Loucy (cell line): ENCODE data around the gene PIKFYVE.
"Not testable (repeated sequence)": the region's sequence is repeated elsewhere in the genome, so short reads cannot be mapped to it uniquely, and the experiment has no call there.

Experiments used
- H2AFZ ChIP-seq: fragments of 200-600 bp; sonication (generic); 2 replicates; pipeline ENCODE4 v1.6.0; 2016; ENCODE audit warnings: antibody characterized with exemption, mild to moderate bottlenecking, low read length, moderate library complexity
- H3F3A ChIP-seq: fragments of 200-600 bp; 2 replicates; pipeline ENCODE4 v1.6.0; 2016; ENCODE audit warnings: antibody characterized with exemption, low read depth, mild to moderate bottlenecking
- H3K27me3 ChIP-seq: fragments of 200-600 bp; sonication (generic); 2 replicates; pipeline ENCODE4 v1.6.1; 2014; ENCODE audit warnings: low read length, mild to moderate bottlenecking; ENCODE audit not compliant: insufficient read depth, poor library complexity, severe bottlenecking
- H3K36me3 ChIP-seq: fragments of 200-600 bp; sonication (generic); 2 replicates; pipeline ENCODE4 v1.6.1; 2016; ENCODE audit warnings: low read length; ENCODE audit not compliant: insufficient read depth
- H3K4me1 ChIP-seq: fragments of 200-600 bp; sonication (generic); 2 replicates; pipeline ENCODE4 v1.5.1; 2014; ENCODE audit warnings: low read length, mild to moderate bottlenecking; ENCODE audit not compliant: insufficient read depth, poor library complexity, severe bottlenecking
- H3K4me2 ChIP-seq: fragments of 200-600 bp; sonication (generic); 2 replicates; pipeline ENCODE4 v1.6.0; 2014; ENCODE audit warnings: antibody characterized with exemption, low read length, low read depth, mild to moderate bottlenecking; ENCODE audit not compliant: poor library complexity, severe bottlenecking
- H3K4me3 ChIP-seq: fragments of 200-600 bp; sonication (generic); 2 replicates; pipeline ENCODE4 v1.5.1; 2014; ENCODE audit warnings: low read length, mild to moderate bottlenecking, mixed read lengths; ENCODE audit not compliant: poor library complexity, severe bottlenecking
- H3K79me2 ChIP-seq: fragments of 200-600 bp; sonication (generic); 2 replicates; pipeline ENCODE4 v1.6.1; 2014; ENCODE audit warnings: low read length; ENCODE audit not compliant: insufficient read depth
- H3K9ac ChIP-seq: fragments of 200-600 bp; sonication (generic); 2 replicates; pipeline ENCODE4 v1.6.0; 2014; ENCODE audit warnings: mild to moderate bottlenecking, low read depth, low read length, moderate library complexity; ENCODE audit not compliant: poor library complexity, severe bottlenecking
- H3K9me2 ChIP-seq: fragments of 200-600 bp; sonication (generic); replicated peaks from 2 replicates; pipeline ENCODE4 v1.6.1; 2016; ENCODE audit warnings: low read depth, low read length, mixed read lengths
- H3K9me3 ChIP-seq: fragments of 200-600 bp; sonication (generic); 2 replicates; pipeline ENCODE4 v1.6.1; 2014; ENCODE audit warnings: mild to moderate bottlenecking, antibody characterized with exemption, low read length, low read depth; ENCODE audit not compliant: insufficient read depth
- H4K20me1 ChIP-seq: fragments of 200-600 bp; sonication (generic); 2 replicates; pipeline ENCODE4 v1.6.0; 2014; ENCODE audit warnings: antibody characterized with exemption, low read length, mild to moderate bottlenecking; ENCODE audit not compliant: insufficient read depth, poor library complexity, severe bottlenecking
- CTCF ChIP-seq: fragments of 200-600 bp; sonication (generic); conservative IDR thresholded peaks from 2 replicates; pipeline ENCODE4 v1.5.1; 2014; ENCODE audit warnings: mild to moderate bottlenecking, antibody characterized with exemption, low read length
- EZH2phosphoT487 ChIP-seq: fragments of 200-600 bp; IDR thresholded peaks from 2 replicates; pipeline ENCODE4 v1.6.1; 2018; ENCODE audit warnings: antibody characterized with exemption, mild to moderate bottlenecking, moderate library complexity, borderline replicate concordance

Gene PIKFYVE

GRCh38 chr2:208265371-208265800 lies 669 bp upstream of the PIKFYVE start:
- peak overlapping the region; percentile 39; the same call in 1 of the 2 replicates for H2AFZ ChIP-seq
- peak overlapping the region; percentile 87 for H3K4me2 ChIP-seq
- peaks cover 10% of the 10 kb centered on the region; the same call in 1 of the 2 replicates for H3F3A ChIP-seq
- peaks cover 41% of the 10 kb centered on the region for H3K4me1 ChIP-seq
- no peaks in the 10 kb centered on the region for H3K36me3 ChIP-seq
- peak overlapping the region; percentile 90 for H3K9ac ChIP-seq
- no peaks in the 10 kb centered on the region for H3K27me3 ChIP-seq
- peaks cover 40% of the 10 kb centered on the region for H3K79me2 ChIP-seq
- H3K9me3 ChIP-seq = peaks cover 3% of the 10 kb centered on the region; the same call in 1 of the 2 replicates
- peaks cover 23% of the 10 kb centered on the region for H4K20me1 ChIP-seq
- no peaks in the 10 kb centered on the region for H3K9me2 ChIP-seq
- H3K4me3 ChIP-seq = peak overlapping the region; percentile 80
- TF ChIP-seq CTCF = no peak
- no peak for TF ChIP-seq EZH2phosphoT487

GRCh38 chr2:208266553-208266893 lies 468 bp downstream of the PIKFYVE start:
- Histone ChIP-seq H2AFZ (no peak overlapping the region), H3F3A (peaks cover 10% of the 10 kb centered on the region; the same call in 1 of the 2 replicates), H3K79me2 (peaks cover 51% of the 10 kb centered on the region), H3K4me2 (peak overlapping the region; percentile 99), H3K4me3 (peak overlapping the region; percentile 80), H3K9me2 (no peaks in the 10 kb centered on the region), H3K27me3 (no peaks in the 10 kb centered on the region), H3K36me3 (peaks cover 3% of the 10 kb centered on the region; the same call in 1 of the 2 replicates), H3K9ac (peak overlapping the region; percentile 99), H3K9me3 (peaks cover 3% of the 10 kb centered on the region; the same call in 1 of the 2 replicates), H4K20me1 (peaks cover 28% of the 10 kb centered on the region), H3K4me1 (peaks cover 41% of the 10 kb centered on the region)
- TF ChIP-seq CTCF = no peak
- no peak for TF ChIP-seq EZH2phosphoT487

- peaks cover 5% of the 10 kb centered on the region; the same call in 1 of the 2 replicates for H3K36me3 ChIP-seq
- peaks cover 43% of the 10 kb centered on the region for H3K4me1 ChIP-seq
- H3K27me3 ChIP-seq = no peaks in the 10 kb centered on the region
- H4K20me1 ChIP-seq = peaks cover 31% of the 10 kb centered on the region
- H2AFZ ChIP-seq = no peak overlapping the region
- H3K4me3 ChIP-seq = peak overlapping the region; percentile 80
- peaks cover 10% of the 10 kb centered on the region; the same call in 1 of the 2 replicates for H3F3A ChIP-seq
- H3K4me2 ChIP-seq = peak overlapping the region; percentile 99
- H3K79me2 ChIP-seq = peaks cover 55% of the 10 kb centered on the region
- H3K9me2 ChIP-seq = no peaks in the 10 kb centered on the region
- no peak for TF ChIP-seq EZH2phosphoT487
- no peak for TF ChIP-seq CTCF
- H3K9ac ChIP-seq = peak overlapping the region; percentile 99
- peaks cover 3% of the 10 kb centered on the region; the same call in 1 of the 2 replicates for H3K9me3 ChIP-seq
Measured at GRCh38 chr2:208266936-208267335, 881 bp downstream of the PIKFYVE start.

GRCh38 chr2:208267526-208267925 lies 1.5 kb downstream of the PIKFYVE start:
- not testable (repeated sequence) for H3F3A ChIP-seq, H2AFZ ChIP-seq, H3K36me3 ChIP-seq, H3K27me3 ChIP-seq, H3K9me2 ChIP-seq, H3K9me3 ChIP-seq
- peak overlapping the region; percentile 80 for H3K4me3 ChIP-seq
- H4K20me1 ChIP-seq = peaks cover 36% of the 10 kb centered on the region
- peaks cover 47% of the 10 kb centered on the region for H3K4me1 ChIP-seq
- peaks cover 60% of the 10 kb centered on the region for H3K79me2 ChIP-seq
- peak overlapping the region; percentile 99 for H3K4me2 ChIP-seq
- H3K9ac ChIP-seq = peak overlapping the region; percentile 99
